ENCODE measurements around the gene HDAC9. TPM values are rescaled to one million over a fixed set of nuclear protein-coding genes. Genes with fewer than 3 reads are reported as not detected.

Gene HDAC9
- total RNA-seq, 1 experiment from 2014 or later: 17.1 TPM

DNA sequence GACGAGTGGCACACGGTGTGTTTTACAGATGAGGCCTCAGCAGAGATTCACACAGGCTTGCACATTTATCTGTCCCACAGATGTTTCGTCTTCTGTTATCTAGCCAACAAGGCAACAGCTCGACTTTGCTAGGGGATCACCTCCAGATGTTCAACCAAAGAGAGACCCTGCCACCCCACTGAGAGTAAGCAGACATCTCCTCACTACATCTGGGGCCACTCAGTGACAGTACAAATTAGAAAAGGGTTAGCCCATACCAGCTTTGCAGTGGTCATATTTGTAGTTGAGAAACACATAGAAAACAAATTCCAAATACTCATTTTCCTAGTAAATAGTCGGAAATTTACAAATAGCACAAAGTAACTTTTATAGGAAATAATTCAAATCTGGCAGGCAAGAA is 164.2 kb downstream of the HDAC9 start:
- H3K27me3 ChIP-seq (ENCODE audit: control insufficient read depth, insufficient read depth, low read length): no peaks in the 10 kb centered on the region
- H3K27ac ChIP-seq (ENCODE audit: low read length): no peak overlapping the region
- no peaks in the 10 kb centered on the region for H3K9me3 ChIP-seq (ENCODE audit: control insufficient read depth, insufficient read depth, low read depth, low read length)
- POLR2A ChIA-PET: interaction anchor here (0.6 kb wide), 1 partner anchor 1022 kb away, joined by 4 read pairs; no protein-coding TSS in a partner anchor
- in situ Hi-C loops (cut with HindIII; ENCODE audit: low pct_unique_long_range_greater_than_20kb, low sequenced_read_pairs) (no loop called here), intact Hi-C loops (cut with micrococcal nuclease; ENCODE audit: unreplicated experiment) (no loop called here)
- no TSS peak for BruUV-seq (replicated peaks)
- CTCF ChIA-PET: no interaction called here
- H3K36me3 ChIP-seq (ENCODE audit: control insufficient read depth, insufficient read depth, low read length): no peaks in the 10 kb centered on the region
- H3K4me1 ChIP-seq (ENCODE audit: control insufficient read depth, insufficient read depth, low read length): no peaks in the 10 kb centered on the region
- no peak for DNase-seq (ENCODE audit: low read depth, low spot score)
- TF ChIP-seq POLR2AphosphoS5 (IDR thresholded peaks at IDR 0.05; ENCODE audit: low read depth, low read length): no peak
- no peak for TF ChIP-seq TCF7L2 (IDR thresholded peaks at IDR 0.05; ENCODE audit: low read depth, low read length)
- no peak for TF ChIP-seq REST (IDR thresholded peaks at IDR 0.05; ENCODE audit: insufficient read depth in 1 of 2, low read depth in 2 of 2, low read length in 1 of 2)
- TF ChIP-seq CTCF (IDR thresholded peaks at IDR 0.05): no peak
- TF ChIP-seq SIN3A (IDR thresholded peaks at IDR 0.05; ENCODE audit: borderline replicate concordance, insufficient read depth, low read depth, low read length): no peak
- no peak for ATAC-seq
- H3K4me3 ChIP-seq (ENCODE audit: low read depth in 2 of 2, low read length in 2 of 2): no peak overlapping the region

DNA sequence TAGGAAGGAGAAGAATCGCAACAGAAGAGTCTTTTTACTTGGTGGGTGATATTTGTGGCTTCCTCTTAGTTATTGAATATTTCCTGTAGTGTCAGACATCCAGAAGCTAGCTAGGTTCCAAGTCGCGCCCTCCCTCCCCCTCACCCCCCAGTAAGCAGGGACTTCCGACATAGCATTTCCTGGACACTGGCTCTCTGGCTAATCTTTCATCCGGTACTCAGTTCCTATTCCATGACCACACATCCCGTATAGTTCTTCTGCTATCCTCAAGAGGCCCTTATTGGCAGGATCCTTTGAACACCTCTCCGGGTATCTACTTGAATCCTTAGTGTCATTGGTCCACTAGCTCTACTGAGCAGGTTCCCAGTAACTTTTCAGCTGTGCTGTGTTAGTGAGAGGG is 167.8 kb downstream of the HDAC9 start:
- TF ChIP-seq TCF7L2 (IDR thresholded peaks at IDR 0.05; ENCODE audit: low read depth, low read length) (no peak), CTCF (IDR thresholded peaks at IDR 0.05) (no peak), SIN3A (IDR thresholded peaks at IDR 0.05; ENCODE audit: borderline replicate concordance, insufficient read depth, low read depth, low read length) (no peak), POLR2AphosphoS5 (IDR thresholded peaks at IDR 0.05; ENCODE audit: low read depth, low read length) (no peak), REST (IDR thresholded peaks at IDR 0.05; ENCODE audit: insufficient read depth in 1 of 2, low read depth in 2 of 2, low read length in 1 of 2) (no peak)
- Histone ChIP-seq H3K4me3 (ENCODE audit: low read depth in 2 of 2, low read length in 2 of 2) (no peak overlapping the region), H3K27me3 (ENCODE audit: control insufficient read depth, insufficient read depth, low read length) (no peaks in the 10 kb centered on the region), H3K27ac (ENCODE audit: low read length) (no peak overlapping the region), H3K36me3 (ENCODE audit: control insufficient read depth, insufficient read depth, low read length) (no peaks in the 10 kb centered on the region), H3K9me3 (ENCODE audit: control insufficient read depth, insufficient read depth, low read depth, low read length) (no peaks in the 10 kb centered on the region), H3K4me1 (ENCODE audit: control insufficient read depth, insufficient read depth, low read length) (peaks cover 12% of the 10 kb centered on the region; the same call in 1 of the 2 replicates)
- no peak for DNase-seq (ENCODE audit: low read depth, low spot score)
- in situ Hi-C loops (cut with HindIII; ENCODE audit: low pct_unique_long_range_greater_than_20kb, low sequenced_read_pairs): no loop called here
- ChIA-PET CTCF (no interaction called here), POLR2A (no interaction called here)
- intact Hi-C loops (cut with micrococcal nuclease; ENCODE audit: unreplicated experiment): no loop called here
- no TSS peak for BruUV-seq (replicated peaks)
- ATAC-seq: no peak
